H1 (cell line): ENCODE data around the gene CCR3. TPM values are rescaled to one million over a fixed set of nuclear protein-coding genes. Genes with fewer than 3 reads are reported as not detected.

Source experiments
- CBX5 ChIP-seq: fragments of 300-800, 300-1000 bp; sonication (generic); IDR thresholded peaks from 2 replicates; pipeline ENCODE4 v1.7.1; 2016; ENCODE audit warnings: antibody characterized with exemption, low read length, low read depth
- CBX8 ChIP-seq: fragments of 300-800, 300-1000 bp; sonication (generic); IDR thresholded peaks from 2 replicates; pipeline ENCODE4 v1.7.1; 2016; ENCODE audit warnings: low read depth, low read length, borderline replicate concordance
- CEBPB ChIP-seq: IDR thresholded peaks from 2 replicates; pipeline ENCODE4 v1.6.1; 2012; ENCODE audit warnings: low read depth, low read length
- CREB1 ChIP-seq: IDR thresholded peaks from 2 replicates; pipeline ENCODE4 v1.6.1; 2012; ENCODE audit warnings: inconsistent platforms
- GABPA ChIP-seq: IDR thresholded peaks from 2 replicates; pipeline ENCODE4 v1.6.1; 2011; ENCODE audit warnings: mild to moderate bottlenecking, low read length, moderate library complexity, borderline replicate concordance; ENCODE audit not compliant: insufficient read depth
- NANOG ChIP-seq: IDR thresholded peaks from 2 replicates; pipeline ENCODE4 v1.6.1; 2011; ENCODE audit warnings: low read length, low read depth, mild to moderate bottlenecking, inconsistent platforms; ENCODE audit not compliant: insufficient read depth, poor library complexity, severe bottlenecking
- POU5F1 ChIP-seq: IDR thresholded peaks from 2 replicates; pipeline ENCODE4 v1.6.1; 2011; ENCODE audit warnings: low read depth, mild to moderate bottlenecking, low read length, moderate library complexity
- RAD21 ChIP-seq, 2 experiments: IDR thresholded peaks in 1 of 2; conservative IDR thresholded peaks in 1 of 2; 2 replicates each; pipeline ENCODE4 v1.6.1; 2011; ENCODE audit warnings: low read depth in 2 of 2, low read length in 2 of 2, improper control_type of control experiment in 1 of 2, inconsistent platforms in 1 of 2, mild to moderate bottlenecking in 1 of 2, moderate library complexity in 1 of 2
- RBBP5 ChIP-seq: IDR thresholded peaks from 2 replicates; pipeline ENCODE4 v1.7.1; 2012; ENCODE audit warnings: low read depth, mild to moderate bottlenecking, inconsistent platforms, low read length, moderate library complexity, borderline replicate concordance
- polyA plus RNA-seq, 7 experiments: library from polyadenylated mRNA; depleted of rRNA in 3 of 7; stranded (reverse) in 5 of 7; unstranded in 2 of 7; fragments of >200 nt in 5 of 7; fragments of 200-250 nt in 2 of 7; gene quantifications; 1 replicate in 5 of 7; 2 replicates in 1 of 7; 4 replicates in 1 of 7; pipeline versions ENCODE4 v1.2.1 to v1.2.3, GENCODE V29; 2011 to 2013; ENCODE audit warnings: missing spikeins in 2 of 7, mixed read lengths in 2 of 7
- total RNA-seq: library from RNA; stranded (reverse); fragmentation: NEBNext Ultra II Directional; extraction: Animal tissue kit (Norgen Biotek cat#: 25700); gene quantifications from 2 replicates; pipeline ENCODE4 v1.2.1, GENCODE V29; 2021
- TF ChIP-seq, protein P1 (sequence below): IDR thresholded peaks from 2 replicates; pipeline ENCODE4 v1.6.1; 2011; ENCODE audit warnings: low read depth, mild to moderate bottlenecking, low read length; ENCODE audit not compliant: insufficient read depth

CCR3 gene
- total and polyA plus RNA-seq, 2 of the 8 experiments (the other 6 are each of a cell fraction or from before 2014, with no cell fraction given) = not detected

DNA sequence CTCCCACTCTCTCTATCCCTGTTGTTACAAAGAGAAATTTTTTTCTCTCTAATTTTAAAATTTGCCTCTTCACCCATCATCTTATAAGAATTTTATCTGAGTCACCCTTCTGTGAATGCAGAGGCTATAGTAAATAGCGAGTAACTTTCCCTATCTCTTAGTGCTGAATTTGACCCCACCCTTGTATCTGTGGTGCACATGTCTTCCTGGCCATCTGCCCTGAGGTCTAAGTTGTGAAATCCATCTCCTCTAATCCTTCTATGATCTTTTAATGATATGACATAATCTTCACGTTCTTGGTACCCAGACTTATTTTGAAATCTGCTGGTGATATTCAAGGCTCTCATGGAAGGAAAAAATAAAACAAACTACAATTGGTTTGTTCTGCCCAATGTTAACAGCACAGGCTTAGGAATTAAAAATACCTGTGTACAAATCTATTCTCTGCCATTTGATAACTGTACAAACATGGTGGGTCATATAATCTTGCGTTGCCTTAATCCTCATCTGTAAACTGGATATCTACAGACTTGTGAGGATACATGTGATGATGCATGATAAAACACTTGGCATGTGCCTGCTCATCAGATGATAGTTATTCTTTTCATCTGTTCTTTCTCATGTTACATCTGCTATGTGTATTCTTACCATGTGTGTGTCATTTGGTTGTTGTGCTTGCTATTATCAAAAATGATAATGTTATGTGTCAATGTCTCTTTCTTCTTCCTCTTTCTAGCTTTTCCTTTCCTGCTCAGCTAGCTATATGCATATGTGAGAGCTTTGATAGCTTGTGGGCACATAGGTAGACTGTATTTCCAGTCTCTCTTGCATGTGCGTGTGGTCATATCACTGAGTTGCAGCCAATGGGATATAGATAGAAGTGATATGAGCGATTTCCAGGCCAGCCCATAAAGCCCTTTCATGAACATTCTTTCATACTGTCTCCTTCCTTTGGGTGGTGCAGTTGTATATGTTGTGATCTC is 13.7 kb upstream of the CCR3 start (continued):
- no peak for TF ChIP-seq GABPA
- no peak for TF ChIP-seq RBBP5
- no peak for TF ChIP-seq CBX8
- no peak for TF ChIP-seq POU5F1
- no peak for TF ChIP-seq CEBPB
- TF ChIP-seq CREB1 = no peak
- TF ChIP-seq CBX5 = no peak
- TF ChIP-seq NANOG = no peak
- TF ChIP-seq, protein P1, sequence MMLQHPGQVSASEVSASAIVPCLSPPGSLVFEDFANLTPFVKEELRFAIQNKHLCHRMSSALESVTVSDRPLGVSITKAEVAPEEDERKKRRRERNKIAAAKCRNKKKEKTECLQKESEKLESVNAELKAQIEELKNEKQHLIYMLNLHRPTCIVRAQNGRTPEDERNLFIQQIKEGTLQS = no peak
- no peak for TF ChIP-seq RAD21 (IDR thresholded peaks at IDR 0.05 in 1 of 2, conservative IDR thresholded peaks at IDR 0.05 in 1 of 2; ENCODE audit: low read depth in 2 of 2, low read length in 2 of 2)
